OCI-LY1 (cell line): ENCODE data around the gene PRMT2.

Source experiments
- H2AFZ ChIP-seq: fragments of 200-600 bp; sonication (generic), shearing (Covaris generic); 2 replicates; pipeline ENCODE4 v1.6.0; 2014; ENCODE audit warnings: antibody characterized with exemption, mild to moderate bottlenecking, low read length
- H3F3A ChIP-seq: fragments of 200-600 bp; sonication (generic), shearing (Covaris generic); 2 replicates; pipeline ENCODE4 v1.6.0; 2014; ENCODE audit warnings: mild to moderate bottlenecking, antibody characterized with exemption, low read length, moderate library complexity; ENCODE audit not compliant: insufficient read depth
- H3K27ac ChIP-seq: fragments of 200-600 bp; sonication (generic); 2 replicates; pipeline ENCODE4 v1.5.1; 2014; ENCODE audit warnings: low read length, mixed run types, mild to moderate bottlenecking, low read depth; ENCODE audit not compliant: poor library complexity, severe bottlenecking
- H3K27me3 ChIP-seq: fragments of 200-600 bp; sonication (generic); 2 replicates; pipeline ENCODE4 v1.6.0; 2014; ENCODE audit warnings: antibody characterized with exemption, mild to moderate bottlenecking, low read length, moderate library complexity; ENCODE audit not compliant: insufficient read depth
- H3K36me3 ChIP-seq: fragments of 200-600 bp; sonication (generic); 2 replicates; pipeline ENCODE4 v1.6.1; 2014; ENCODE audit warnings: mild to moderate bottlenecking, antibody characterized with exemption, low read length, moderate library complexity, mixed read lengths; ENCODE audit not compliant: insufficient read depth
- H3K4me1 ChIP-seq: fragments of 200-600 bp; sonication (generic); 2 replicates; pipeline ENCODE4 v1.5.1; 2014; ENCODE audit warnings: mild to moderate bottlenecking, low read length, moderate library complexity; ENCODE audit not compliant: insufficient read depth, severe bottlenecking
- H3K4me2 ChIP-seq: fragments of 200-600 bp; sonication (generic), shearing (Covaris generic); 2 replicates; pipeline ENCODE4 v1.6.1; 2014; ENCODE audit warnings: low read length
- H3K4me3 ChIP-seq: fragments of 200-600 bp; sonication (generic); 2 replicates; pipeline ENCODE4 v1.5.1; 2014; ENCODE audit warnings: low read length, low read depth, mild to moderate bottlenecking, mixed read lengths; ENCODE audit not compliant: poor library complexity, severe bottlenecking
- H3K79me2 ChIP-seq: fragments of 200-600 bp; shearing (Covaris generic); 2 replicates; pipeline ENCODE4 v1.6.1; 2016; ENCODE audit warnings: mixed run types, low read length, mixed read lengths; ENCODE audit not compliant: insufficient read depth
- H3K9ac ChIP-seq: fragments of 200-600 bp; sonication (generic), shearing (Covaris generic); 2 replicates; pipeline ENCODE4 v1.6.1; 2014; ENCODE audit warnings: mild to moderate bottlenecking, low read length, mixed read lengths
- H3K9me2 ChIP-seq: fragments of 200-600 bp; sonication (generic), shearing (Covaris generic); 2 replicates; pipeline ENCODE4 v1.6.1; 2014; ENCODE audit warnings: low read depth, mild to moderate bottlenecking, low read length, mixed read lengths
- H3K9me3 ChIP-seq: fragments of 200-600 bp; shearing (Covaris generic); 2 replicates; pipeline ENCODE4 v1.6.1; 2014; ENCODE audit warnings: low read length, mixed read lengths
- H4K20me1 ChIP-seq: fragments of 200-600 bp; sonication (generic), shearing (Covaris generic); 2 replicates; pipeline ENCODE4 v1.6.0; 2016; ENCODE audit warnings: mild to moderate bottlenecking, low read length; ENCODE audit not compliant: insufficient read depth
- EZH2 ChIP-seq: fragments of 200-600 bp; sonication (generic), shearing (Covaris generic); IDR thresholded peaks from 2 replicates; pipeline ENCODE4 v1.8.0; 2017; ENCODE audit warnings: borderline replicate concordance, mixed run types, mild to moderate bottlenecking, antibody characterized with exemption, low read length, moderate library complexity, mixed read lengths
- TF ChIP-seq, protein P1 (sequence below): fragments of 200-600 bp; sonication (generic), shearing (Covaris generic); IDR thresholded peaks from 2 replicates; pipeline ENCODE4 v1.5.1; 2017; ENCODE audit warnings: mild to moderate bottlenecking, antibody characterized with exemption, low read length, moderate library complexity, mixed read lengths

The PRMT2 gene

GRCh38 chr21:46643379-46644177 lies 8.1 kb downstream of the PRMT2 start:
- Histone ChIP-seq H3K9me3 (no peaks in the 10 kb centered on the region), H2AFZ (no peak overlapping the region), H3K4me2 (no peak overlapping the region), H3K4me3 (no peak overlapping the region), H3K27ac (no peak overlapping the region), H4K20me1 (no peaks in the 10 kb centered on the region), H3F3A (no peaks in the 10 kb centered on the region), H3K36me3 (peaks cover 41% of the 10 kb centered on the region; the same call in 1 of the 2 replicates), H3K27me3 (no peaks in the 10 kb centered on the region), H3K4me1 (peaks cover under 1% of the 10 kb centered on the region), H3K79me2 (no peaks in the 10 kb centered on the region), H3K9ac (no peak overlapping the region), H3K9me2 (no peaks in the 10 kb centered on the region)
- no peak for TF ChIP-seq EZH2
- TF ChIP-seq, protein P1, sequence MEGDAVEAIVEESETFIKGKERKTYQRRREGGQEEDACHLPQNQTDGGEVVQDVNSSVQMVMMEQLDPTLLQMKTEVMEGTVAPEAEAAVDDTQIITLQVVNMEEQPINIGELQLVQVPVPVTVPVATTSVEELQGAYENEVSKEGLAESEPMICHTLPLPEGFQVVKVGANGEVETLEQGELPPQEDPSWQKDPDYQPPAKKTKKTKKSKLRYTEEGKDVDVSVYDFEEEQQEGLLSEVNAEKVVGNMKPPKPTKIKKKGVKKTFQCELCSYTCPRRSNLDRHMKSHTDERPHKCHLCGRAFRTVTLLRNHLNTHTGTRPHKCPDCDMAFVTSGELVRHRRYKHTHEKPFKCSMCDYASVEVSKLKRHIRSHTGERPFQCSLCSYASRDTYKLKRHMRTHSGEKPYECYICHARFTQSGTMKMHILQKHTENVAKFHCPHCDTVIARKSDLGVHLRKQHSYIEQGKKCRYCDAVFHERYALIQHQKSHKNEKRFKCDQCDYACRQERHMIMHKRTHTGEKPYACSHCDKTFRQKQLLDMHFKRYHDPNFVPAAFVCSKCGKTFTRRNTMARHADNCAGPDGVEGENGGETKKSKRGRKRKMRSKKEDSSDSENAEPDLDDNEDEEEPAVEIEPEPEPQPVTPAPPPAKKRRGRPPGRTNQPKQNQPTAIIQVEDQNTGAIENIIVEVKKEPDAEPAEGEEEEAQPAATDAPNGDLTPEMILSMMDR, result no peak

GRCh38 chr21:46645840-46646239 lies 10.4 kb downstream of the PRMT2 start:
- TF ChIP-seq, protein P1, result no peak
- no peak for TF ChIP-seq EZH2
- H3K36me3 ChIP-seq, result peaks cover 46% of the 10 kb centered on the region
- no peak overlapping the region for H2AFZ ChIP-seq
- no peaks in the 10 kb centered on the region for H3K79me2 ChIP-seq
- no peak overlapping the region for H3K9ac ChIP-seq
- no peaks in the 10 kb centered on the region for H3K27me3 ChIP-seq
- no peaks in the 10 kb centered on the region for H3K9me3 ChIP-seq
- H4K20me1 ChIP-seq, result no peaks in the 10 kb centered on the region
- no peak overlapping the region for H3K4me2 ChIP-seq
- H3K27ac ChIP-seq, result no peak overlapping the region
- H3F3A ChIP-seq, result no peaks in the 10 kb centered on the region
- no peak overlapping the region for H3K4me3 ChIP-seq
- no peaks in the 10 kb centered on the region for H3K9me2 ChIP-seq
- H3K4me1 ChIP-seq, result no peaks in the 10 kb centered on the region

- H3K9me2 ChIP-seq, result no peaks in the 10 kb centered on the region
- H2AFZ ChIP-seq, result no peak overlapping the region
- no peaks in the 10 kb centered on the region for H4K20me1 ChIP-seq
- TF ChIP-seq, protein P1, result no peak
- no peak for TF ChIP-seq EZH2
- H3K27me3 ChIP-seq, result no peaks in the 10 kb centered on the region
- H3K4me2 ChIP-seq, result no peak overlapping the region
- H3K9ac ChIP-seq, result no peak overlapping the region
- H3K36me3 ChIP-seq, result peaks cover 46% of the 10 kb centered on the region
- H3K4me3 ChIP-seq, result no peak overlapping the region
- H3K27ac ChIP-seq, result no peak overlapping the region
- H3K79me2 ChIP-seq, result no peaks in the 10 kb centered on the region
- no peaks in the 10 kb centered on the region for H3F3A ChIP-seq
- no peaks in the 10 kb centered on the region for H3K9me3 ChIP-seq
- H3K4me1 ChIP-seq, result no peaks in the 10 kb centered on the region
Observed at GRCh38 chr21:46646541-46647154, 11.2 kb downstream of the PRMT2 start.
